C4-2B (cell line): ENCODE data around the gene MAP1S.

ENCODE experiments used
- CTCF ChIP-seq: fragments of 450-650 bp; conservative IDR thresholded peaks from 2 replicates; pipeline ENCODE4 v1.5.1; 2017; ENCODE audit warnings: mild to moderate bottlenecking
- ZFX ChIP-seq: fragments of 450-650 bp; IDR thresholded peaks from 2 replicates; pipeline ENCODE4 v1.6.1; 2017

DNA sequence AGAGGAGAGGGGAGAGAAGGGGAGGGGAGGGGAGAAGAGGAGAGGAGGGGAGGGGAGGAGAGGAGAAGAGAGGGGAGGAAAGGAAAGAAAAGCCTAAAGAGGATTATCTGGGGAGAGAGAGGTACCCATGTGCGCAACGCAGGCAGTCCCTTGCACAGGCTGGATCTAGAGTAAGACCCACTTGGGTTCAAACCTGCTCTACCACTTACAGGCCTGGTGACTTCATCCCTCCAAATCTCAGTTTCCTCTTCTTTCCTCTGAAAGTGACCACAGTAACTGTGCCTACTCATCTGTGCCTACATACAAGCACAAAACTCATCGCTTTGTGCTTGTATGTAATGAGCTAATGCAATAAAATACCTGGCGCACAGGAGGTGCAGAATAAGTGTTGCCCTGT, 732 bp upstream of the MAP1S start:
- TF ChIP-seq CTCF (no peak), ZFX (no peak)
